Subcutaneous adipose tissue (tissue), 4 donors: Measurements from ENCODE around the gene TRMT112. TPM values are rescaled to one million over a fixed set of nuclear protein-coding genes. Genes with fewer than 3 reads are reported as not detected.

Experiments
- CTCF ChIP-seq: fragments of 450-650 bp; IDR thresholded peaks from one replicate; pipeline ENCODE4 v1.5.1; 2016; ENCODE audit warnings: low read depth, mild to moderate bottlenecking, control low read depth, antibody characterized with exemption, moderate library complexity
- total RNA-seq, 4 donors: library from RNA; depleted of rRNA; stranded (reverse); fragments of >200 nt; gene quantifications; one replicate each; pipeline ENCODE4 v1.1.0, GENCODE V29; 2016

TRMT112 gene
- total RNA-seq, 4 donors from 2014 or later: 225 to 266 (median 241) TPM

- TF ChIP-seq CTCF: no peak
These were observed 20.3 kb upstream of the TRMT112 start for GRCh38 chr11:64337538-64338249.

GRCh38 chr11:64334764-64335735 is 17.7 kb upstream of the TRMT112 start:
- TF ChIP-seq CTCF: no peak

GRCh38 chr11:64333556-64333955 is 16.2 kb upstream of the TRMT112 start:
- no peak for TF ChIP-seq CTCF

- no peak for TF ChIP-seq CTCF
These were observed 14.4 kb upstream of the TRMT112 start for GRCh38 chr11:64331569-64332371.

- no peak for TF ChIP-seq CTCF
These were observed 13.5 kb upstream of the TRMT112 start for GRCh38 chr11:64330888-64331287.

GRCh38 chr11:64327993-64328392 is 10.6 kb upstream of the TRMT112 start:
- TF ChIP-seq CTCF: no peak
